ENCODE results near the gene STK32A.

Gene STK32A

DNA sequence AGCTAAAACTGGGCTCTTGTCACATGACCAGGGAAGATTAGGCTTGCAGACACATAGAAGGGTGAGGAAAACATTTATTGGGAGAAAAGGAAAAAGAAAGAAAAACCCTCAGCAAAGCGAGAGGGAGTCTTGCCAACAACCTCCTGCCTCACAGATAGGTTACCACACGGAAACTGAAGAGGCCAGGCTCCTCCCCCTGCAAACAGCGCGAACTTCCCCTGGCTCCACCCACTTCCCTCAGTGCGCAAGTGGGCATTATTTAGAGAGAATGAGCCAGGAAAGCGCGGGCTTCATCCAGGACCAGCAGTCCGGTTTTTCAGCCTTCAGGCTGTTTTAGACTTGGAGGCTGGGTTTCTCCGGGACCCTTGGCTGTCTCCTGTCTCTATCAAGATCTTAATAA, 70.3 kb downstream of the STK32A start:
- no peaks in the 10 kb centered on the region for H3K4me1 ChIP-seq (ENCODE audit: insufficient read depth, insufficient read length)
- no peaks in the 10 kb centered on the region for H3K36me3 ChIP-seq (ENCODE audit: insufficient read depth, insufficient read length, low read length)
- DNase-seq (ENCODE audit: low read depth, low spot score) = no peak
- TF ChIP-seq ZNF274 (IDR thresholded peaks at IDR 0.05; ENCODE audit: low read depth, low read length) (no peak), SUZ12 (IDR thresholded peaks at IDR 0.05; ENCODE audit: extremely low read depth, insufficient read depth, insufficient read length) (no peak), YY1 (IDR thresholded peaks at IDR 0.05; ENCODE audit: insufficient read depth, insufficient read length) (no peak)
- H3K27me3 ChIP-seq (ENCODE audit: insufficient read depth, insufficient read length) = no peaks in the 10 kb centered on the region
- no peaks in the 10 kb centered on the region; the same call in none of the 2 replicates for H3K9me3 ChIP-seq (ENCODE audit: insufficient read depth, low read length)
- no peak overlapping the region for H3K4me3 ChIP-seq (ENCODE audit: insufficient read length, low read depth)
- no peak overlapping the region for H3K9ac ChIP-seq (ENCODE audit: insufficient read length, low read depth)

- TF ChIP-seq ZNF274 (IDR thresholded peaks at IDR 0.05; ENCODE audit: low read depth, low read length) = no peak
- TF ChIP-seq SUZ12 (IDR thresholded peaks at IDR 0.05; ENCODE audit: extremely low read depth, insufficient read depth, insufficient read length) = no peak
- no peak for TF ChIP-seq YY1 (IDR thresholded peaks at IDR 0.05; ENCODE audit: insufficient read depth, insufficient read length)
- Histone ChIP-seq H3K9ac (ENCODE audit: insufficient read length, low read depth) (no peak overlapping the region), H3K4me3 (ENCODE audit: insufficient read length, low read depth) (no peak overlapping the region), H3K27me3 (ENCODE audit: insufficient read depth, insufficient read length) (no peaks in the 10 kb centered on the region), H3K36me3 (ENCODE audit: insufficient read depth, insufficient read length, low read length) (no peaks in the 10 kb centered on the region), H3K9me3 (ENCODE audit: insufficient read depth, low read length) (no peaks in the 10 kb centered on the region; the same call in none of the 2 replicates), H3K4me1 (ENCODE audit: insufficient read depth, insufficient read length) (no peaks in the 10 kb centered on the region)
- no peak for DNase-seq (ENCODE audit: low read depth, low spot score)
Measured at GRCh38 chr5:147306351-147306750, 71.5 kb downstream of the STK32A start.

DNA sequence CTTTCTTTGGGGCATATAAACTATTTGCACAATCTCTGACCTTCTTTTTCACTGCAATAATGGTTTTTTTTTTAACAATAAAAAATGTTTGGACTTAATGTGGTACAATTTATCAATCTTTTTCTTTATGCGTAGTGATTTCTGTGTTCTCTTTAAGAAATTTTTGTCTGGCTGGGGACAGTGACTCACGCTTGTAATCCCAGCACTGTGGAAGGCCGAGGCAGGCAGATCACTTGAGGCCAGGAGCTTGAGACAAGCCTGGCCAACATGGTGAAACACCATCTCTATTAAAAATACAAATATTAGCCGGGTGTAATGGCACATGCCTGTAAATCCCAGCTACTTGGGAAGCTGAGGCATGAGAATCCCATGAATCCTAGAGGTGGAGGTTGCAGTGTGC, 72.3 kb downstream of the STK32A start:
- no peak overlapping the region for H3K4me3 ChIP-seq (ENCODE audit: insufficient read length, low read depth)
- no peak for TF ChIP-seq SUZ12 (IDR thresholded peaks at IDR 0.05; ENCODE audit: extremely low read depth, insufficient read depth, insufficient read length)
- no peak for TF ChIP-seq ZNF274 (IDR thresholded peaks at IDR 0.05; ENCODE audit: low read depth, low read length)
- TF ChIP-seq YY1 (IDR thresholded peaks at IDR 0.05; ENCODE audit: insufficient read depth, insufficient read length) = no peak
- H3K9ac ChIP-seq (ENCODE audit: insufficient read length, low read depth) = no peak overlapping the region

DNA sequence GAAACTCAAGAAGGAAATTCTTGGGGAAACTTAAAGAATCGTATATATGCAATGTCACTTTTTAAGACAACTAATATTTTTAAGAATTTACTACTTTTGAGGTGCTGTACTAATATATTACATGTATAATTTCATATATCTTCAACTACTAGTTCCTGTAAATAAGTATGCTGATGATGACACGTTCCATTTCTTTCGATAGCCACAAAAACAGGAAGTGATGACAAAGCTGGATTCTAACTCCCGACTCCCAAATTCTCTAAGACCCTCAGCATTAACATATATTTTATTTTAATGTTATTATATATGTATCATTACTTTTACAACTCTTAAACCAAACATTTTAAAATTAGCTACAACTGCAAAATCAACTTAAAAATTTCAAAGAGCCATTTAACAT, 74.8 kb downstream of the STK32A start:
- H3K9me3 ChIP-seq (ENCODE audit: insufficient read depth, low read length) = no peaks in the 10 kb centered on the region; the same call in none of the 2 replicates
- H3K36me3 ChIP-seq (ENCODE audit: insufficient read depth, insufficient read length, low read length) = no peaks in the 10 kb centered on the region
- no peak overlapping the region for H3K4me3 ChIP-seq (ENCODE audit: insufficient read length, low read depth)
- no peaks in the 10 kb centered on the region for H3K27me3 ChIP-seq (ENCODE audit: insufficient read depth, insufficient read length)
- no peak for TF ChIP-seq ZNF274 (IDR thresholded peaks at IDR 0.05; ENCODE audit: low read depth, low read length)
- TF ChIP-seq YY1 (IDR thresholded peaks at IDR 0.05; ENCODE audit: insufficient read depth, insufficient read length) = no peak
- no peak for TF ChIP-seq SUZ12 (IDR thresholded peaks at IDR 0.05; ENCODE audit: extremely low read depth, insufficient read depth, insufficient read length)
- no peak overlapping the region for H3K9ac ChIP-seq (ENCODE audit: insufficient read length, low read depth)
- DNase-seq (ENCODE audit: low read depth, low spot score) = no peak
- H3K4me1 ChIP-seq (ENCODE audit: insufficient read depth, insufficient read length) = no peaks in the 10 kb centered on the region

More for the DNA sequence above, 72.3 kb downstream of the STK32A start:
- Histone ChIP-seq H3K4me1 (ENCODE audit: insufficient read depth, insufficient read length) (no peaks in the 10 kb centered on the region), H3K9me3 (ENCODE audit: insufficient read depth, low read length) (no peaks in the 10 kb centered on the region; the same call in none of the 2 replicates), H3K36me3 (ENCODE audit: insufficient read depth, insufficient read length, low read length) (no peaks in the 10 kb centered on the region), H3K27me3 (ENCODE audit: insufficient read depth, insufficient read length) (no peaks in the 10 kb centered on the region)
- no peak for DNase-seq (ENCODE audit: low read depth, low spot score)

- Histone ChIP-seq H3K36me3 (ENCODE audit: insufficient read depth, insufficient read length, low read length) (no peaks in the 10 kb centered on the region), H3K9me3 (ENCODE audit: insufficient read depth, low read length) (no peaks in the 10 kb centered on the region; the same call in 1 of the 2 replicates), H3K27me3 (ENCODE audit: insufficient read depth, insufficient read length) (no peaks in the 10 kb centered on the region), H3K9ac (ENCODE audit: insufficient read length, low read depth) (no peak overlapping the region), H3K4me1 (ENCODE audit: insufficient read depth, insufficient read length) (no peaks in the 10 kb centered on the region), H3K4me3 (ENCODE audit: insufficient read length, low read depth) (no peak overlapping the region)
- TF ChIP-seq YY1 (IDR thresholded peaks at IDR 0.05; ENCODE audit: insufficient read depth, insufficient read length) (no peak), ZNF274 (IDR thresholded peaks at IDR 0.05; ENCODE audit: low read depth, low read length) (no peak), SUZ12 (IDR thresholded peaks at IDR 0.05; ENCODE audit: extremely low read depth, insufficient read depth, insufficient read length) (no peak)
- DNase-seq (ENCODE audit: low read depth, low spot score) = no peak
Measured at GRCh38 chr5:147310059-147310704, 75.4 kb downstream of the STK32A start.

- H3K27me3 ChIP-seq (ENCODE audit: insufficient read depth, insufficient read length) = no peaks in the 10 kb centered on the region
- no peak for DNase-seq (ENCODE audit: low read depth, low spot score)
- no peak for TF ChIP-seq YY1 (IDR thresholded peaks at IDR 0.05; ENCODE audit: insufficient read depth, insufficient read length)
- TF ChIP-seq SUZ12 (IDR thresholded peaks at IDR 0.05; ENCODE audit: extremely low read depth, insufficient read depth, insufficient read length) = no peak
- TF ChIP-seq ZNF274 (IDR thresholded peaks at IDR 0.05; ENCODE audit: low read depth, low read length) = no peak
- H3K36me3 ChIP-seq (ENCODE audit: insufficient read depth, insufficient read length, low read length) = no peaks in the 10 kb centered on the region
- no peak overlapping the region for H3K4me3 ChIP-seq (ENCODE audit: insufficient read length, low read depth)
- H3K9ac ChIP-seq (ENCODE audit: insufficient read length, low read depth) = no peak overlapping the region
- no peaks in the 10 kb centered on the region for H3K4me1 ChIP-seq (ENCODE audit: insufficient read depth, insufficient read length)
- no peaks in the 10 kb centered on the region for H3K9me3 ChIP-seq (ENCODE audit: insufficient read depth, low read length)
Measured at GRCh38 chr5:147317978-147318684, 83.3 kb downstream of the STK32A start.

DNA sequence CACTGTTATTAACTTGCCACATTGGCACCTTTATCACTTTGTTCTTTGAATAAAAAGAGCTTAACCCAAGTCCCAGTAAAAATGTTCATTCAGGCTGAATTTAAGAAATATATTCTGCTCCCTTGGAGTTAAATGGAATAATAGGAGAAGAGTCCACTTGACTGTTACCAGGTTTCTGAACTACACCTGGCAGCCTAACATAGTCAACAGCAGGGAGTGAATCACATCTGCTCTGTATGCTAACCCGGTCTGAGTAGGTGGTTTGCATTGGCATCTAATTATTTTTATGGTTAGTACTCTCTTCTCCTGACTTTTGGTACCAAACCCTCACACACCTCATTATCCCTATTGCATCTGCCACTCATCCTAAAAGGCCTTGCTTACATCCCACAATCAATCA, 86.7 kb downstream of the STK32A start:
- no peak for TF ChIP-seq ZNF274 (IDR thresholded peaks at IDR 0.05; ENCODE audit: low read depth, low read length)
- no peak for TF ChIP-seq YY1 (IDR thresholded peaks at IDR 0.05; ENCODE audit: insufficient read depth, insufficient read length)
- no peak for TF ChIP-seq SUZ12 (IDR thresholded peaks at IDR 0.05; ENCODE audit: extremely low read depth, insufficient read depth, insufficient read length)
- Histone ChIP-seq H3K36me3 (ENCODE audit: insufficient read depth, insufficient read length, low read length) (no peaks in the 10 kb centered on the region), H3K4me3 (ENCODE audit: insufficient read length, low read depth) (no peak overlapping the region), H3K4me1 (ENCODE audit: insufficient read depth, insufficient read length) (no peaks in the 10 kb centered on the region), H3K9ac (ENCODE audit: insufficient read length, low read depth) (no peak overlapping the region), H3K27me3 (ENCODE audit: insufficient read depth, insufficient read length) (no peaks in the 10 kb centered on the region), H3K9me3 (ENCODE audit: insufficient read depth, low read length) (no peaks in the 10 kb centered on the region)
- no peak for DNase-seq (ENCODE audit: low read depth, low spot score)
